ENCODE data around the gene PIGN. TPM values are rescaled to one million over a fixed set of nuclear protein-coding genes. Genes with fewer than 3 reads are reported as not detected.

The PIGN gene
- total RNA-seq, 8 experiments from 2014 or later, result 10.3 to 38.8 (median 15.6) TPM

DNA sequence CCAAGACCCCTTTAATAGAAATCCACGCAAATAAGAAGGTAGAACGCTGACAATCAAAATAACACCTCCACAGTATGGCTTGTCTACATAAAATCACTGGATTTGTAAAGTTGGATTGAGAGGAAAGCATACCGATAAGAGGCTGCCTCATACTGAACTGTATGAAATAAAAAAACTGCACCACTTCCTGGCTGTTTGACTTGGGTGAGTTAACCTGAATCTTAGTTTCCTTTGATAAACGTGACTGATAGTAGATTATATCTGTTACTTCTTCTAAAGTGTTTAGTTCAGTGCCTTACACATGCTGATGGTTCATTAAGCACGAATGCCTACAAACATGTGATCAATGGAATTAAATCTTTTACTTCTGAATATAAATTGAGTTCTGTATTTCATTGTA is 153.6 kb downstream of the PIGN start:
- whole genome bisulfite sequencing, 10 experiments, result 63 to 100% (median 81%) methylated on average over 1 to 5 of the region's 5 CpGs
- Histone ChIP-seq H3K4me1 (replicated peaks in 1 of 2) (peaks cover 0 to 8% of the 10 kb centered on the region in 2 donors), H3K4me3 (no peak overlapping the region), H3K27ac (no peak overlapping the region)
- in situ Hi-C loops (cut with MboI; ENCODE audit: low pct_unique_long_range_greater_than_20kb in 2 of 9, low sequenced_read_pairs in 9 of 9, unreplicated experiment in 9 of 9), result no loop called here
- no peak for ATAC-seq (replicated peaks in 6 of 8)

DNA sequence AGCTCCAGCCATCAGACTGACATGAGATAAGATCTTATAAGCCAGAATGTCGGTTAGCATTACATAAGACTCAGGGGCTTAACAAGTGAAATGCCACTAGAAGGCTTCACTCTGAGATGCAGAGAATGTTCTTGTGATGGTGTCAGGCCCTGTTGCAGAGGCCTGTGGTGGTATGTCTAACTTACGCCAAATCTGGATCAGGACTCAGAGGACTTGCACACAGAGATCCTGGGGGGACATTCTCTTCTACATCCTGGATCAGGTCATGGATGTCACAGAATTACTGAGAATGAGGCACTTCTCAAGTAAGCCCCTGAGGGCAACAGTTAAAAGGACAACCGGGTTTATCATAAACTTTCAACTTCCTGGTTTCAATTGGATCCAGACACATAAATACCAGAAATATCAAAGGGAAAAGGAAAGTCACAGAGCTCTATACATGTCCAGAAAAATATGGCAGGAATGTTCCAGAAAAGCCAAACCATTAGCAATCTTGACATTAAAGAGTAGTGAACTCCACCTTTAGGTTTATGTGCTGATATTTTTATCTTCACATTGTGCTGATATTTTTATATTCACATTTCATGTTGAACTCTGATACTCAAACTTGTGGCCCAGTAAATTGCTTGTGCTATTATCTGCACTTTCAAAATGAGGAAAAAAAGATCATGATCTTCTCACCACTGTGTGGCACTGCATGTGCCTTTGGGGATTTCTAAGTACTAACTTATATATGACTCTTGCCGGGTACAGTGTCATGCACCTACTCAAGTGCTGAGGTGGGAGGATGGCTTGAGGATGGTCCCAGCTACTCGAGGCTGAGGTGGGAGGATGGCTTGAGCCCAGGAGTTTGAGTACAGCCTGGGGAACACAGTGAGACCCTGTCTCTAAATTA is 156.5 kb downstream of the PIGN start:
- Histone ChIP-seq H3K4me1 (replicated peaks in 1 of 2) (peaks cover 0 to 8% of the 10 kb centered on the region in 2 donors), H3K4me3 (no peak overlapping the region), H3K27ac (no peak overlapping the region)
- in situ Hi-C loops (cut with MboI; ENCODE audit: low pct_unique_long_range_greater_than_20kb in 2 of 9, low sequenced_read_pairs in 9 of 9, unreplicated experiment in 9 of 9), result no loop called here
- 14 to 100% (median 85%) methylated on average over 1 to 3 of the region's 5 CpGs; no CpG with 5 or more reads in 1 of the 10 experiments for WGBS, 10 experiments
- peak in 1 of 8 experiments; percentile 47 for ATAC-seq (replicated peaks in 6 of 8)

DNA sequence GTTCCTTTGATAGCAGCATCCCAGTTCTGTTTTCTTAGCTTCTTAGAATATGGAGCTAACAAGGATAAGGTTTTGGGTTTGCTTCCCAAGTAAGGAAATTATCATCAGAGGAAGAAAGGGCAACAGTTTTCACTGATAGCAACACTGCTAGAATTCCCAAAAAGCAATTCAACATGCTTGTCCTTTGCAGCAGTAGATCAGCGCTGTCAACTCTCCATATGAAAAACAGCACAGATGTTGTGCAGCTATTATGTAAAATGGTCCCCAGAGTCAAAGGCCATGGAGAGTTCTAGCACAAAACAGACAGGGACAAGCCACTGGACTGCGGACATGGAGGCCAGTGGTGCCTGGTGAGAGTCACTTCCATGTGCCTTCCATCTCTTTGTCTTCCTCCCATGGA is 158.1 kb downstream of the PIGN start:
- ATAC-seq (replicated peaks in 6 of 8), result no peak

DNA sequence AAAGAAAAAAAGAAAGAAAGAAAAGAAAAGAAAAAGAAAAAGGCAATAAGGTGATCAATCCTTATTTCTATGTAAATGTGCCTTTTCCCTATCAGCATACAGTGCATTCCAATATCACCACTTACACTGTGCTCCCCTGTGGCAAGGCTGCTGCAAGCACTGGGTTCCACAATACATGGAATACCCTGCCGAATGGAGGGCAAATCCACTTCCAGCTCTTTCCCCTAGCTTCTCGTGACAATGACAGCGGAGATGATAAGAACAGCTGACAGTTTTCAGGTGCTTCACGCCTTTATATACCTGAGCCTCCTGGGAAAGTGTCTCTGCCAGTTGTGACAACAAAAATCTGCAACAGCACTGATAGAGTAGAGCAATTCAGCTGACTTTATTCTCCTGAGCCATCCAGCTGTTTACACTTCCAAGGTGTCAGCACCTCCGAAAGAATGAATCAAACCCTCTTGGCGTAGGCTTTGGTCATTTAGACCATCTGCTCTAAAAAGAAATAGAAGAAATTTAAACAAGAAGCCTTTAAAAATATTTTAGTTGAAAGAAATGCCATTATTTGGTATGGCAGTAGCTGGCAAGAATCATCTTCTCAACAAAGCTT is 158.8 kb downstream of the PIGN start:
- H3K27ac ChIP-seq, result no peak overlapping the region
- in situ Hi-C loops (cut with MboI; ENCODE audit: low pct_unique_long_range_greater_than_20kb in 2 of 9, low sequenced_read_pairs in 9 of 9, unreplicated experiment in 9 of 9), result no loop called here
- peaks cover 0 to 8% of the 10 kb centered on the region in 2 donors for H3K4me1 ChIP-seq (replicated peaks in 1 of 2)
- no peak overlapping the region for H3K4me3 ChIP-seq
- 40 to 94% (median 74%) methylated on average over 1 to 6 of the region's 6 CpGs; no CpG with 5 or more reads in 1 of the 10 experiments for WGBS, 10 experiments
- no peak for ATAC-seq (replicated peaks in 6 of 8)

More for the DNA sequence above, 158.1 kb downstream of the PIGN start:
- H3K27ac ChIP-seq, result no peak overlapping the region
- no peak overlapping the region for H3K4me3 ChIP-seq
- 50 to 80% (median 62%) methylated on average over 1 to 2 of the region's 2 CpGs; no CpG with 5 or more reads in 5 of the 10 experiments for WGBS, 10 experiments
- in situ Hi-C loops (cut with MboI; ENCODE audit: low pct_unique_long_range_greater_than_20kb in 2 of 9, low sequenced_read_pairs in 9 of 9, unreplicated experiment in 9 of 9), result no loop called here
- H3K4me1 ChIP-seq (replicated peaks in 1 of 2), result peaks cover 0 to 8% of the 10 kb centered on the region in 2 donors

DNA sequence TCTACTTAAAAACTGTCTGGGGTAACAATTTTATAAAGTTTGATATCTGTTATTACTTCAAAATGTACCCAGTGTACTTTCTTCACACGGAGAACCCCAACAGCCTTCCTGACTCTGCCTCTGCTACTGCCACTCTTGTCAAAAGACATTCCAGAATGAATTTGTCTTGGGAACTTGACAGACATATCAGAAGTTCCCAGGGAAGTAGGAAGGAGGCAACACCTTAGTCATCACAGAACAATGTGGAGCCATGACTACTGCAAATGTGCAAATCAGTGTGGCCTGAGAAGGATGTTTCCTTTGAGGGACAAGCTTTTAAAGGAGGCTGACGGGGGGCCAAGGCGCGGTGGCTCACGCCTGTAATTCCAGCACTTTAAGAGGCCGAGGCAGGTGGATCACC is 160.3 kb downstream of the PIGN start:
- H3K27ac ChIP-seq, result no peak overlapping the region
- ATAC-seq (replicated peaks in 6 of 8), result peak in 1 of 8 experiments; percentile 22
- H3K4me3 ChIP-seq, result no peak overlapping the region
- in situ Hi-C loops (cut with MboI; ENCODE audit: low pct_unique_long_range_greater_than_20kb in 2 of 9, low sequenced_read_pairs in 9 of 9, unreplicated experiment in 9 of 9), result no loop called here
- H3K4me1 ChIP-seq (replicated peaks in 1 of 2), result peaks cover 0 to 8% of the 10 kb centered on the region in 2 donors
- 60 to 90% (median 82%) methylated on average over 1 to 5 of the region's 6 CpGs; no CpG with 5 or more reads in 4 of the 10 experiments for WGBS, 10 experiments

DNA sequence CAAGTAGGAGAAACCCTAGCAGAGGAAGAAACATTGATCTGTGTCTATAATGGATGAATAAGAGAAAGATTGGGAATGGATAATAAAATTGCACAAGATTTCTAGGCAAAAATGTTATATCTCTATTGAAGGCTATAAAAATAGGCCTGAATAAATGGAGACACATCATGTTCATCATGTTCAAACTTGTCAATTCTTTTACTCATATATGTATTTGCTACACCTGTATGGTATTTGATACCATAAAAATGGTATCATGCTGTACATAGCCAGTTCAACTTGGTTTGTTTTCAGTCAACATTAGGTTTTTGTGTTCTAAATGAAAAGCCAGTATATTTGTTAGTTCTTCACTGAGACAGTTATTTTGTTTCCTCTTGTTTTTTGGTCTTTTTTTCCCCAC is 161.9 kb downstream of the PIGN start:
- Histone ChIP-seq H3K4me1 (replicated peaks in 1 of 2) (peaks cover 0 to 8% of the 10 kb centered on the region in 2 donors), H3K27ac (no peak overlapping the region), H3K4me3 (no peak overlapping the region)
- ATAC-seq (replicated peaks in 6 of 8), result no peak
- in situ Hi-C loops (cut with MboI; ENCODE audit: low pct_unique_long_range_greater_than_20kb in 2 of 9, low sequenced_read_pairs in 9 of 9, unreplicated experiment in 9 of 9), result no loop called here

DNA sequence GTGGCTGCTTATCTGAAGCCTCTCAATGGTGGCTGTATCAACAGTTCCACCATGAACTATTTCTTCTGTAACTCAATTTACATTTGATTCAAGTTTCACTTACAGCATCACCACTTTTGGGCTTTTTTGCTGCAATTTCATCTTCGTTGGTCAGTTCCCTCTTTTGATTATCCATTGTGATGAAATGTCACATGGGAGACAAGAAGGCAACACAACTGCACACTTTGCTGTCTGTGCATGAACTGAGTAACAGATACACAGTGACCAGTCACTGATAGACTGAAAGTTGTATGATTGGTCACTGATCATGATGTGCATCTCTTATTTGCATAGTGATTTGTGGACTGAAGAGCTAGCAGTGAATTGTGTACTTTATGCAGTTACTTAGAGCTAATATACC is 163.3 kb downstream of the PIGN start:
- no peak for ATAC-seq (replicated peaks in 6 of 8)
- H3K4me1 ChIP-seq (replicated peaks in 1 of 2), result peaks cover 0 to 2% of the 10 kb centered on the region in 2 donors
- in situ Hi-C loops (cut with MboI; ENCODE audit: low pct_unique_long_range_greater_than_20kb in 2 of 9, low sequenced_read_pairs in 9 of 9, unreplicated experiment in 9 of 9), result no loop called here
- no peak overlapping the region for H3K4me3 ChIP-seq
- no peak overlapping the region for H3K27ac ChIP-seq
- 20 to 90% (median 60%) methylated on average over 1 of the region's 1 CpG; no CpG with 5 or more reads in 5 of the 10 experiments for WGBS, 10 experiments

DNA sequence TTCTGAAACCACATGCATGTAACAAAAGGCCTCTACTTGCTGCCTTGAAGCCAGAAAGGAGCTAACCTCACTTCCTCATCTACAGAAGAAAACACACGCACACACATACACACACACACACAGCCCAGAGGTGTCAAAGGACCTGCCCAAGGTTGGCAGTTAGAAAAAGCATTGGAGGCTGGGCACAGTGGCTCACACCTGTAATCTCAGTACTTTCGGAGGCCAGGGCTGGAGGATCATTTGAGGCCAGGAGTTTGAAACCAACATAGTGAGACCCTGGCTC is 168.2 kb downstream of the PIGN start:
- H3K27ac ChIP-seq, result no peak overlapping the region
- WGBS, 10 experiments, result 86 to 100% (median 100%) methylated on average over 1 of the region's 2 CpGs; no CpG with 5 or more reads in 7 of the 10 experiments
- no peak for ATAC-seq (replicated peaks in 6 of 8)

DNA sequence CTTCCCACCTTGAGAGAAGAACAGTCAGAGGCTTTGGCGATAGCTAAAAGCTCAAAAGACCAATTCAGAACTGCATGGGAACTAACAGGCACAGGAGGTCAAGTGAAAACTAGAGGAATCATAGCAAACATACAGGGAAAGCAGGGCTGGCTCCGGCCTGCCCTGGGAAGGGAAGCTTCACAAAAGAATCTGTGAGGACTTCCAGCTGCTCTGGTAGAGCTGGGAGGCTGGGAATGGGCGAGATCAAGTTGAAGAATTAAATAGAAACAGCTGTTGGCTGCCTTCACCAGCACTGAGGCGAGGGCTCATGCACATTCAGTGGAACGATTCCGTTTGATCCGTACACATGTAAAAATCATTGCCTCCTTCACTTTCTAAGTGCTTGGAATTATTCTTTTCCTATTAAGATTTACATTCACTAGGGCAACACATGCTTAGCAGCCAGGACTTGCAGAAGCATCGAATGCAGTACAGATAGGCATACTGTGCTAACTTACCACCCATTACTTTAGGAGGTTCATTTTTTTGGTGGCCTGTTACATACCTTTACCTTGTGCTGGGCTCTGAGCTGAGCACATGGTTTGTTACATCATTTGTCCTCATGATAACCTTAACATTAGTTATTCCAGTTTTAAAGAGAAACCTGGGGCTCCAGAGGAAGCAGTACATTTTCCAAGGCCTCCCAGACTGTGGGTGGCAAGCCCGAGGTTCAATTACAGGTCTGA is 168.7 kb downstream of the PIGN start:
- WGBS, 10 experiments, result 0 to 100% (median 73%) methylated on average over 1 to 9 of the region's 9 CpGs
- no peaks in the 10 kb centered on the region for H3K4me1 ChIP-seq (replicated peaks in 1 of 2)
- H3K4me3 ChIP-seq, result no peak overlapping the region
- no peak overlapping the region for H3K27ac ChIP-seq
- in situ Hi-C loops (cut with MboI; ENCODE audit: low pct_unique_long_range_greater_than_20kb in 2 of 9, low sequenced_read_pairs in 9 of 9, unreplicated experiment in 9 of 9), result no loop called here
- ATAC-seq (replicated peaks in 6 of 8), result peak in 3 of 8 experiments; percentile 98 to 99 (median 99)

More for the DNA sequence above, 168.2 kb downstream of the PIGN start:
- Histone ChIP-seq H3K4me3 (no peak overlapping the region), H3K4me1 (replicated peaks in 1 of 2) (no peaks in the 10 kb centered on the region)
- in situ Hi-C loops (cut with MboI; ENCODE audit: low pct_unique_long_range_greater_than_20kb in 2 of 9, low sequenced_read_pairs in 9 of 9, unreplicated experiment in 9 of 9), result no loop called here

DNA sequence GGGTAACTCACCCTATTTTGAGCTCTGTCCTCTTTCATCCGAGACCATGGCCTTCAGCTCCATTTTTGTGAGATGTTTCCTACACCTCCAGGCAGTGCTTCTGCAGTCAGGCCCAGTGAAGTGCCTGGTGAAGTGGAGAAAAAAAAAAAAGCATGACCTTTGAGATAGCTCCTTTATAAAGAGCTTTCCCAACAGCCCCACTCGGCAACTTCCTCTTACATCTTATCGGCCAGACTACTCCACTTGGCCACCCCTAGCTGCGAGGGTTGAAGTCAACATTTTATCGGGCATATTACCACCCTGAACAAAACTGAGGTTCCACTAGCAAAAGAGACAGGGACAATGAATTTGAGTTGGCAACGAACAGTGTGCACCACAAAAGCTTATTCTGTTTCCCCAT is 169.2 kb downstream of the PIGN start:
- Histone ChIP-seq H3K4me3 (no peak overlapping the region), H3K27ac (no peak overlapping the region), H3K4me1 (replicated peaks in 1 of 2) (no peaks in the 10 kb centered on the region)
- in situ Hi-C loops (cut with MboI; ENCODE audit: low pct_unique_long_range_greater_than_20kb in 2 of 9, low sequenced_read_pairs in 9 of 9, unreplicated experiment in 9 of 9), result no loop called here
- no peak for ATAC-seq (replicated peaks in 6 of 8)
- WGBS, 10 experiments, result 43 to 100% (median 87%) methylated on average over 1 to 6 of the region's 6 CpGs; no CpG with 5 or more reads in 2 of the 10 experiments

DNA sequence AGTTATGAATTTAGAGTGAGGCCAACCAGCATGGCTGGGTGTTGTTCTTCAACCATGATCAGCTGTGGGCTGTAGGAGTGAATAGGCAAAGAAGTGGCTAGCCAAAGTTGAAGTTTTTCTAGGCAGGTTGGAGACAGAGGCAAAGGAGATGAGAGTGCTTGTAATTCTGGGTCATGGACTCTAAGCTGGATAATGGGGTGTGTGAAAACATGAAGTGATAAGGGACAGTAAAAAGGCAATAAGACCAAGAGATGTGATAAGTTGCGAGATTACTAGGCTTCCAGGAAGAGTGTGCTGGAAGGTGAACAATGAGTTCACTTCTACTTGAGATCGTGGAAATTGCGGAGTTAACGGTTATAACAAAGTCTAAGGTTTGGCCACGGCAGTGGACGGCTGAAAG is 175.4 kb downstream of the PIGN start:
- in situ Hi-C loops (cut with MboI; ENCODE audit: low pct_unique_long_range_greater_than_20kb in 2 of 9, low sequenced_read_pairs in 9 of 9, unreplicated experiment in 9 of 9), result no loop called here
- Histone ChIP-seq H3K27ac (no peak overlapping the region), H3K4me3 (no peak overlapping the region), H3K4me1 (replicated peaks in 1 of 2) (no peaks in the 10 kb centered on the region)
- WGBS, 10 experiments, result 83 to 98% (median 93%) methylated on average over 3 to 6 of the region's 6 CpGs; no CpG with 5 or more reads in 1 of the 10 experiments
- ATAC-seq (replicated peaks in 6 of 8), result no peak

DNA sequence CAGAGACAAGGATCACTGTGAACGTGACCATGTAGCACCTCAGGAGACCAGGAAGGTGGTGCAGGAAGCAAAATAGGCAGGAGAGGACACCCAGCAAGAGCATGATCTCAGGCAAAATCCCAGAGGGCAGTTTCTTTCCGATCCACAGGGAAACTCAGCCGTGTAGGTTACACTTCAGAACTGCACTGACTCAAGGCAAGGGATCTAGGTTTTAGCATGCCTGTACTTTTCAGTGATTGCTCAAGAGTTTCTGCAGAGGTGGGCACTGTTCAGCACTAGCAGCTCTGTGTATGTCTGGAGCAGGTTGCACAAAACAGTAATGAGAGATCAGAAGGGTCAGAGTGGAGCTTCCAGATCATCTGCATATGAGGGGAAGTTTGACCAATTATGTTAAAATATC is 177.3 kb downstream of the PIGN start:
- H3K4me3 ChIP-seq, result no peak overlapping the region
- H3K4me1 ChIP-seq (replicated peaks in 1 of 2), result no peaks in the 10 kb centered on the region
- 25 to 88% (median 59%) methylated on average over 1 to 3 of the region's 3 CpGs; no CpG with 5 or more reads in 4 of the 10 experiments for WGBS, 10 experiments
- in situ Hi-C loops (cut with MboI; ENCODE audit: low pct_unique_long_range_greater_than_20kb in 2 of 9, low sequenced_read_pairs in 9 of 9, unreplicated experiment in 9 of 9), result no loop called here
- no peak for ATAC-seq (replicated peaks in 6 of 8)
- H3K27ac ChIP-seq, result no peak overlapping the region

DNA sequence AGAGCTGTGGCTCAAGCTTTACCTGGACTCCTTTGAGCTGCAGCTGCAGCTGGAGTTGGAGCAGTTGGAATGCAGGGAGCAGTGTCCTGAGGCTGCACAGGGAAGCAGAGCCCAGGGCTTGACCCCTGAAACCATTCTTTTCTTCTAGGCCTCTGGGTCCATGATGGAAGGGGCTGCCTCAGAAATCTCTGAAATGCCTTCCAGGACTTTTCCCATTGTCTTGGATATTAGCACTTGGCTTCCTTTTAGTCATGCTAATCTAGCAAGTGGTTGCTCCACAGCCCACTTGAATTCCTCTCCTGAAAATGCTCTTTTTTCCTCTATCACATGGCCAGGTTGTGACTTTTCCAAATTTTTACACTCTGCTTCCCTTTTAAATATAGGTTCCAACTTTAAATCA is 185.5 kb downstream of the PIGN start:
- in situ Hi-C loops (cut with MboI; ENCODE audit: low pct_unique_long_range_greater_than_20kb in 2 of 9, low sequenced_read_pairs in 9 of 9, unreplicated experiment in 9 of 9), result no loop called here
- no peak for ATAC-seq (replicated peaks in 6 of 8)
- no peak overlapping the region for H3K4me3 ChIP-seq

More for the DNA sequence above, 185.5 kb downstream of the PIGN start:
- Histone ChIP-seq H3K27ac (no peak overlapping the region), H3K4me1 (replicated peaks in 1 of 2) (peaks cover 0 to 2% of the 10 kb centered on the region in 2 donors)

All from motor neuron (in vitro differentiated cells).